COR-L47 (cell line): ENCODE measurements around the gene DAGLB.
"Not testable (repeated sequence)": the region's sequence is repeated elsewhere in the genome, so short reads cannot be mapped to it uniquely, and the experiment has no call there.

Experiments
- DNase-seq: peaks from one replicate; lab custom pipeline; 2025; lab: John Stamatoyannopoulos, UW

Gene DAGLB

DNA sequence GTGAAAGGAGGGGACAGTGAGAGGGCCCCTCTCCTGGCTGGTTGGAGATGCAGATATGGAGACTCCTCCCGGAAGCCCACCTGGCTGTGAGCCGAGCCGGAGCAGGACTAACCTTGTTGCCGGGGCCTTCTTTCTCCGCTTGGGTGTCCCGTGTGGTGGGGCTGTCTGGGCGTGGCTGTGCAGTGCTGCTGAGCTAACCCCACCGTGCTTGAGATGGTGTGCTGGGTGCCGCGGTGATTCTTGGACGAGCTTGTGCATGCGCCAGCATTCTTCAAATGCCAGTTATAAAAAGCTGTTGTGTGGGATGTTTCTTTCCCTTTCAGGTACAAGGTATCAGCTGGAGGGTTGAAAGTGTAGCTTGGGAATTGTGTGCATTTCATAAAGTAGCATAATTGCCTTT is 48.8 kb downstream of the DAGLB start:
- no peak for DNase-seq

DNA sequence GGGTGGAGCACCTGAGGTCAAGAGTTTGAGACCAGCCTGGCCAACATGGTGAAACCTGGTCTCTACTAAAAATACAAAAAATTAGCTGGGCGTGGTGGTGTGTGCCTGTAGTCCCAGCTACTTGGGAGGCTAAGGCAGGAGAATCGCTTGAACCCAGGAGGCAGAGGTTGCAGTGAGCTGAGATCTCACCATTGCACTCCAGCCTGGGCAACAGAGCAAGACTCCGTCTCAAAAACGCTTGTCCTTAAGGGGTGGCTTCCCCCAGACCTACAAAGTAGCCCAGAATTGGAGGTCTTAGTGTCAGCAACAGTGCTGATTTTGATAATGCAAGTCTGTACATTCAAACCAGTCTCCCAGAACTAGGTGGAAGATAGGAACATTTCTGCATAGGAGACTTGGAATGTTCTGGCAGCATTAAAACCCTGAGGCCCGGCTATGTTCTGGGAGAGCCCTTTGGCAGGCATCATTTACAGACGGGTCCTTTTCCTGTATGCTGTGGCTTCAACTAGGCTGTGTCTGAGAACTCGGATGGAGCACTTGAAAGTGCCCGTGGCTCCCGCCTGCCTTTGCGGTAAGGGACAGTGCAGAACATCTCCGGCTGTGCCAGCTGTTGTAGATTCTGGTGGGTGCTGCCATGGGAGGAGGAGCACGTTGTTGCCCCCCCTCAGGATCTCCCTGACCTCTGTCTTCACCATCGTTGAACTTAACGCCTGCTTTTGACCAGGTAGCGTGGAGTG is 49.8 kb downstream of the DAGLB start:
- DNase-seq, result not testable (repeated sequence)

DNA sequence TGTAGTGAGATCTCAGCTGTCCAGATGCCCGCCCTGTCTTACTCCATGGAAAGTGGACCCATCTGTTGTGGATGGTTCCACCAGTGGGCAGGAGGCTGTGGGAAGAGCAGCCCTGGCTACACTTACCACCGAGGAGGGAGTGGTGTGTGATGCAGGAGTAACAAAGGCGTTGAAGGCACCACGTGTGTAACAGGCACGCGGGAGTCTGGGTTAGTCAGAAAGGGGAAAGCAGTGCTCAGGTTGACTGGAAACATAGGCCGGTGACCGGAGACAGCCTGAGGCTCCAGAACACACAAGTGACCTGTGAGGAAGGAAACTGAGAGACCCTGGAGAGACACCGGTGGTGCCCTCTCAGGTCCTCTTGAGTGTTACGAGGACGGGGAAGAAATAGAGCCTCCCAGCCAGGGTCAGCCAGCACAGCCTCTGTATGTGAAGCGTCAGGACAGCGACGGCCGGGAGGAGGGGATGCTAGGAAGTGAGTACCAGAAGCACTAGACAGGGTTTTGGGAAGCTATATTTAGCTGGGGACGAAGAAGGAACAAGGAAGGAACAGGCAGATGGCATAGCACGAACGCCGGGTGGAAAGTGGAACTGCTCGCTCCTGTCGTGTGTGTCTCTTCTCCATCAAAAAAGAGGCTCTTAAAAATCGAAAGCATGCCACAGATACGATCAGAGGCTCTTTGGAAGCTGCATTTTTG is 51.7 kb downstream of the DAGLB start:
- no peak for DNase-seq

DNA sequence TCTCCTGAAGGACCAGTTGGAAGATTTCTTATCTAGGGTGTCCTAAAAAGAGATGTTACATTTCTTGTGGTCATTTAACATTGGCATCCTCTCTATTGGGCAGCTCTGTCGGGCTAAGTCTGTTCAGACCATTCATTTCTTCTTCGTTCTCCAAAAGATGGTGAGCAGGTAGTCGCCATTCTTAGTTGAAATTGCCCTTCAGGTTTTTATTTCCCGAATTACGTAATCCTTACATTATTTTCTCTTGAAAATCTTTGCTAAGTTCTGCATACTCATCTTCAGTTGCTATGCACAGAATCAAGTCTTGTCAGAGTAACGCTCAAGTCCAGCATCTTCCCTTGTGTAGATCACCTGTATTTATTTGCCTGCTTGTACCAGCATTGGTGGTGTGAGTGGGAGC is 53.6 kb downstream of the DAGLB start:
- no peak for DNase-seq

DNA sequence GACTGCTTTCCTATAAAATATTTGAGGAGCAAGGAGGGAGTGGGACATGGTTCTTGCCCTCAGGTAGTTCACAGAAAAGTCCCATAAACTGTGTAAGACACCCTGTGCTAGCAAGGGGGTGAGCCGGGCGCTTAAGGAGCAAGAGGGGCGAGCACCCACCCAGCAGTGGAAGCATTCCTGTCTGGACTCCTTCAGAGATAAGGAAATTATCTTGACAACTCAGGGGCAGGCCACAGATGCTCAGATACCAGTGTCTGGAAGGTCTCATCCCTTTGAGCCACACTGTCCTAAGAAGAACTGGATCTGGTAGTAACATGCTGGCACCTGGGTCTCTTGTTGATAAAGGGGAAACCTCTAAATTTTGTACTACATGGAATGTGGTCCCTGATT is 54.1 kb downstream of the DAGLB start:
- DNase-seq, result no peak

DNA sequence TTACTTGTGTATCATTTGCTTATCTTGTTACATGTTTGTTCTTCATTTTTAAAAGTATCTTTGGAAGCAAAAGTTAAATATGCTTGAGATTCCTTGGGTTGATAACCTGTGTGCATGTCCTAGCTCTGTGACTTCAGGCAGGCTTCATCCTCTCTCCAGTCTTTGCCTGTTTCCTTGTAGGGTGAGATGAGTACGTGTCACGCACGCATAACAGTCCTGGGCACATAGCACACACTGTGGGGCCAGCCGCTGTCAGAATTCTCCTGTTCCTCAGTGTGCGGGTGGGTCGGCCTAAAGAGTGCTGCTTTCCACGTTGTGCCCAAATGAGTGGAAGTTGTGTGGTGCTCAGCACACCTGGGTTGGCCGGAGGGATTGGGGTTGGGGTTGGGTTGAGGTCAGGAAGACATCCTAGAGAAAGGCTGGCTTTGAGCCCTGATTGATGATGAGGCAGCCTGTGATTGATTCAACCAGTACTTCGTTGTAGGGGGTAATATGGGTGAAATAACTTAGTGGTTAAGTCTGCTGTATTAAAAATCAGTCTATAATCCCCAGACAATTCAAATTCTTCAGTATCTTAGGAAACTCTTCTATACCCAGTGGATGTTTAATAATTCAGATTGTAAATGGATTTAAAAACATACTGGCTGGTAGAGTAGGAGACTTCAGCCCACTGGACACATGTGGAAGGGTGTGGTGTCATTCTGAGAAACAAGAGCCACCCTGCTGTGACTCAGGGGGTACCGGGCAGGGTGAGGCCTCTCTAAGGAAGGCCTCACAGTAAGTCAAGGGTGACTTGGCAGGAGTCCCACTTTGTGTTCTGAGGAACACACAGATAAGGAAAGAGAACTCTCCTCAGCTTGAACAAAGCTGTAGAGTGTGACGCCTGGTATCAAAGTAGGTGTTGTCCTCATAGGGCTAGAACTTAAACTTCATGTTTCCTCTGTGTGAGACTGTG is 54.8 kb downstream of the DAGLB start:
- DNase-seq, result no peak

DNA sequence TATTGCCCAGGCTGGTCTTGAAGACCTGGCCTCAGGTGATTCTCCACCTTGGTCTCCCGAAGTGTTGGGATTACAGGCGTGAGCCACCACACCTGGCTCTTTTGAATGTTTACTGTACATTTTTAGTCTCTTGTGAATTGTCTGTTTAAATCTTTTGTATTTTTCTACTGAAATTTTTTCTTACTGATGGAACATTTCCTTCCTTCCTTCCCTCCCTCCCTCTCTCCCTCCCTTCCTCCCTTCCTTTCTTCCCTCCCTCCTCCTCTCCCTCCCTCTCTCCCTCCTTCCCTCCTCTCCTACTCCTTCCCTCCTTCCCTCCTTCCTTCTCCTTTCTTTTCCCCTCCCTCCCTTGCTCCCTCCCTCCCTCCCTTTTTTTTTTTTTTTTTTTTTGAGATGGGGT is 58.0 kb downstream of the DAGLB start:
- no peak for DNase-seq

DNA sequence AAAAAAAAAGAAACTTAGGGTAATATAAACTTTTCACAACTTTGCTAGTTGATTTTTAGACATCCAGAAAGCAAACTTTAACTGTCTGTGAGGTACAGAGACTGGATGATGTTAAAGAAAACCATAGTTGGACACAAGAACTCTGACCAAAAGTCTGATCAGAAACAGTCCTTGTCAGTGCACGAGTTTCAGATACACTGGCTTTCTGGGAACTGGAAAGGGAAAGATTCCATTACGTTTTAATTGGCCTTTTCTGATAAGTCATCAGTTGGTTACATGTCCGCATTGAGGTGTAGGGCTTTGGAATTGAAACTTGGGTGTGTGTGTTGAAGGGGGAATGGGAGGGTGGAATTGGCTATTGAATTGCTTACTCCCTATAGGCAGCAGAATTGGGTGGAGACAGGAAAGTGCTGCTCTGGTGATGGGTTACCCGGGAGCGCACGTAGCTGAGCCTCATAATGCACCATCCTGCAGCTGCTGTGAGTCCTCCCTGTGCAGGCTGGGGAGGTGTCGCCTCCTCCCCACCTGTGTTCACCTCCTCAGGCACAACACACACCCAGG is 59.9 kb downstream of the DAGLB start:
- DNase-seq, result no peak

DNA sequence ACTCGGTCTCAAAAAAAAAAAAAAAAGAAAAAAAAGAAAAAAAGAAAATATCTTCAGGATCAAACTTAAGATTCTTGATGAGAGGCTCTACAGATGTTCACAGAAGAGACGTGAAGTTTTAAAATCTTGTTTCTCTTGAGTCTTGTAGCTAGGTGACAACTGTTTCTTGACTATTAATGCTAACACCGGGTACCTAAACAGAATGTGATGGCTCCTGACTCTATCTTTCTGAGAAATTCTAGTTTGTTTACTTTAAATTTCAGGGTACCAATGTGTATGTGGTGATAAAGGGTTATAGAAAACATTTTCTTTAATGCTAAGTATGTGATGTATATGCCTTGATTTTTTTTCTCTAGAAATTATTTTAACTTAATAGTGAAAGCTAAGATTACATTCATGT is 61.0 kb downstream of the DAGLB start:
- DNase-seq, result no peak

DNA sequence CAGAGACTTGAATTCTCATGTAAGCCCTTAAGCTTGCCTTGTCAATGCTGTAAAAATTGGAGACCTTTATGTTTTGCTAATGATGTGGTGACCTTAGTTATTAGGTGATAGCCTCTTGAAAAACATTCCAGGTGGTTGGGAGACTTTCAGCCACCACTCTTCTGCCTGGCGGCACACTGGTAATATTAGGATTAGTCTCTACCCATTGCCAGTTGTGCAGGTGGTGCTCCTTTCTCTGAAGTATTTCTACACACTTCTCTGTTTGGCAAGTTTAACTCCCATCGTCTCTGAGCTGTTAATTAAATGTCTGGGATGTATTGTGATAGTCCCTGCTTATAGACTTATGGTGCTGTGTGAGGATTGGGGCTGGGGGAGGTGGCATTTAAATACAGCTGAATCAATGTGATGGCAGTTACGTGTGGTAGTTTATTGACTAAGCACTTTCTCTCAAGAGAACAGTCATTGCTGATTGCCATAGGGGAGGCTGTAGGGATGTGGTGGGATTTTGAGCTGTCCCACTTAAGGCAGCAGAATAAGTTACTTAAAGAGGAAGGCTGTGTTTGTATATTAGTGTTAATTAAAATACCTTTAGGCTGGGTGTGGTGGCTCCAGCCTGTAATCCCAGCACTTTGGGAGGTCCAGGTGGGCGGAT is 61.7 kb downstream of the DAGLB start:
- no peak for DNase-seq

DNA sequence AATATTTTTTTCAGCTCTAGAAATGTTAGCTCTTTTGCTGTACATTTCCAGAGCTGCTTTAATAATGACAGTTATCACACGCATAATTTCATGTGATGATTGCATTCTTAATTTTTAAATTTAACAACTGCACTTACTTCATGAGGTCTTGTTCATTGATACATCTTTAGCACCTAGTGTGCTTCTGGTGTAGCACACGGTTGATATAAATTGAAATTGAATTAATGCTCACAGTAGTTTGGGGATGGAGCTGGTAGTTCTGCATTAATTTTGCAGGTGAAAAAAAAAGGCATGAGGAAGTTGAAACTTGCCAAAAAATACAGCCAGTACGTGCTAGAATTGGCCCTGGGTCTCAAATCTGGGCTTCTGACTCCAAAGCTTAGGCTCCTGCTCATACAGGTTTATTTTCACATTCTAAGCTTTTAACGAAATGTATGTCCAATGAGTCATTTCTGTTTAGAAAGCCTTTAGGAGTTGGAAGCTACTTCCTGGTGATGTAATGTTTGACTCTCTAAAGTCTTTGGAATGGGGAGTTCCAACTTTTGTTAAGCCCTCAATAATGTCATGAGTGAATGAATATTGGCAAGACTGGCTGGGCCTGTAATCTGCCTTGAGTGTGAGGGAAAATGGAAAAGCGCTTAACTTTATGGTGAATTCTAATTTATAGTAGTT is 62.5 kb downstream of the DAGLB start:
- no peak for DNase-seq

DNA sequence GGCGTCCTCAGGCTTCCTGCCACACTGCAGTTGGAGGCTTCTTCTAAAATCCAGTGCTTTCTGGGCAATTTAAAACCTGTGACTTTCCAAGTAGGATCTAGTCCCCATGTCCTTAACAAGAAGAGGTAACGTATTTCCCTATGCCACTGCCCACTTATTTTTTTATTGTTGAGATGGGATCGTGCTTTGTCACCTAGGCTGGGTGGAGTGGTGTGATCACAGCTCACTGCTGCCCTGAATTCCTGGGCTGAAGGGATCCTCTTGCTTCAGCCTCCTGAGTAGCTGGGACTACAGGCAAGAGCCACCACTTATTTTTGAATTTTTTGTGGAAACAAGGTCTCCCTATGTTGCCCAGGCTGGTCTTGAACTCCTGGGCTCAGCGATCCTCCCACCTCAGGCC is 63.4 kb downstream of the DAGLB start:
- no peak for DNase-seq

DNA sequence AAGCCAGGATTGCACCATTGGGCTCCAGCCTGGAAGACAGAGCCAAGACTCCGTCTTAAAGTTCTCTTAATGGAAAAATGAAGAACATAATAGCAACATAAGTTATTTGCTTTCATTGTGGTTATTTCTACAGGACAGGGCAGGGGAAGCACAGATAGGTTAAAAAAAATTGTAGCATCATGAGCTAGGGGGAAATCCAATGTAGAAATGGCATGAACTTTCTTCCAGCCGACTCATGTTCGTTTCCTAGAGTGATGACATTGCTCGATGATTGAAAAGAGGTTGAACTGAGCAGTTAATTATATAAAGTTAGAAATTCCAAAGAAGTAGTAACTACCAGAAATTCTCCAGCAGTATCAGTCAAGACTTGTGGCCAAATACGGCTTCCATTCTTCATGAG is 64.9 kb downstream of the DAGLB start:
- DNase-seq, result no peak

DNA sequence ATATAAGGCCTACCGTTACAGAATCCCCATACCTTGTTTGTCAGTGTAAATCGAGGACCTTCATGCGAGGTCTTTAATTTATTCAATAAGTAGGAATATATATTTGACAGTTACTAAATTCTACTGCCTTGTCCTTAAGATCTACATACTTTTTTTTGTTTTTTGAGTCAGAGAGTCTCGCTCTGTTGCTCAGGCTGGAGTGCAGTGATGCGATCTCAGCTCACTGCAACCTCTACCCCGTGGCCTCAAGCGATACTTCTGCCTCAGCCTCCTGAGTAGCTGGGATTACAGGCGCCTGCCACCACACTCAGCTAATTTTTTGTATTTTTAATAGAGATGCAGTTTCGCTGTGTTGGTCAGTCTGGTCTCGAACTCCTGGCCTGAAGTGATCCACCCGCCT is 65.9 kb downstream of the DAGLB start:
- not testable (repeated sequence) for DNase-seq

DNA sequence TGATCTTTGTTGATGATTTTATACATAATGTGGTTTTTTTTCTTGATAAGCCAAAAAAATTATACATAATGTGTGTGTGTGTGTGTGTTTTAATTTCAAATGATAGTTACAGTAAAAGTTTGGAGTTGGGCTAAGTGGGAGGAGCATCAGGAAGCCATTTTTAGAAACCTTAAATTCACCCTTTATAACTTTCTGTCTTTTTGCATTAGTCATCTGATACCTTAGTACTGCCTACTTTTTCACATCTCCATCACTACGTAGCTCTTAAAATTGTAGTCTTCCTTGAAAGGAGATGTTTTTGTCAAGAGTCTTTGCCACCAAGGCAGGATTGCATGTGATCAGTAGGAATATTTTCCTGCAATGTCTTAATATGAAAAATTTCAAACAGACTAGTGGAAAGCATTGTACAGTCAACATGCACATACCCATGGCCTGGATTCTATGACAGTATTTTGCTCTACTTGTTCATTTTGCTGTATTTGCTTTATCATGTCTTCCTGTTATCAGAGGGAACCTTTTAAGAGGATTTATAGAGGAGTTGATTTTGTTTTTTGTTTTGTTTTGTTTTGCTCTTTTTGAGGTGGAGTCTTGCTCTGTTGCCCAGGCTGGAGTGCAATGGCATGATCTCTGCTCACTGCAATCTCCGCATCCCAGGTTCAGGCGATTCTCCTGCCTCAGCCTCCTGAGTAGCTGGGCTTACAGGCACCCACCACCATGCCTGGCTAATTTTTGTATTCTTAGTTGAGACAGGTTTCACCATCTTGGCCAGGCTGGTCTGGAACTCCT is 67.3 kb downstream of the DAGLB start:
- DNase-seq, result no peak

DNA sequence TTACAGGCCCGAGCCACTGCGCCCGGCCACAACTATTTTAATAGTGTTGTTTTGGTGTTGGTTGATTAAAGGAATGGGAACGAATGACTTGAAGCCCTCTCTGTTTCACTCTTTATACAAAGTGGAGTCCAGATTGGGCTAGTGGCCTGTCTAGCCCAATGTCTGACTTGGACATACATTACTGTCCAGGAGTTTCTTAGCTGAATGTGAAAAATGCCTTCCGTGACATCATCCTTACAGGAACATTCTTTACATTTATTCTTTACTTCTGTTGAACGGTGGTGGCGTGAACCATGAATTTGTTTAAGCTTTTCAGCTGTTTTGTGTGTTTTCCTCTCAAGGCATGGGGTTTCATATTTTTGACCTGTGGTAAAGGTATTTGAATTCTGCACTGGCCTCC is 67.9 kb downstream of the DAGLB start:
- DNase-seq, result no peak

DNA sequence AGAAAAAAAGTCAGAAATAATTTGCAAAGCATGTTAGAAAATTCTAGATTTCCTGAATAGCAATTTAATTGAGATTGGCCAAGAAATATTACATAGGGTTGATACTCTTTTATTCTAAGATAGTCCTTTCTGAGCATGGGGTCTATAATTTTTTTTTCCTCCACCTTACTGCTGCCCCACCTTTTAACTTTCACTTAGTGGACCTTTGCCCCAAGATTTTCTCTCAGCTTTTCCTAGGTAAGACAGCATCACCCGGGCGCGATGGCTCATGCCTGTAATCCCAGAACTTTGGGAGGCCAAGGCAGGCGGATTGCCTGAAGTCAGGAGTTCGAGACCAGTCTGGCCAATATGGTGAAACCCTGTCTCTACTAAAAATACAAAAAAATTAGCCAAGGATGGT is 69.2 kb downstream of the DAGLB start:
- DNase-seq, result not testable (repeated sequence)

DNA sequence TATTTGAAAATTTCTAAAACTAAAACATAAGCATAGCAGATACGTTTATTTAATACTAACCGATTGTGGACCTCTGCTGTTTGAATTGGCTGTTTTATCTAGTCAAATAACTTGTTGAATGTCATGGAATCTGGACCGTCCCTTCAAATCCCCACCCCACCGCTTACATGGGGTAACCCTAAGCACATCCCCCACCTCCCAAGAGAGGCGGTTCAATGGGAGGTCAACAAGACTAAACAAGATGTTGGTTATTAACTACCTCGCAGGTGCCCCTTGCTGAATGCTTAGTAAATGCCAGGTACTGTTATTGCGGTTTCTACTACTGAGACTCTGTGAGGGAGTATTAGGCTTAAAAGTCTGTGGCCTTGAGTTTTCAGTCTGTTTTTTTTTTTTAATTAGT is 70.9 kb downstream of the DAGLB start:
- no peak for DNase-seq

DNA sequence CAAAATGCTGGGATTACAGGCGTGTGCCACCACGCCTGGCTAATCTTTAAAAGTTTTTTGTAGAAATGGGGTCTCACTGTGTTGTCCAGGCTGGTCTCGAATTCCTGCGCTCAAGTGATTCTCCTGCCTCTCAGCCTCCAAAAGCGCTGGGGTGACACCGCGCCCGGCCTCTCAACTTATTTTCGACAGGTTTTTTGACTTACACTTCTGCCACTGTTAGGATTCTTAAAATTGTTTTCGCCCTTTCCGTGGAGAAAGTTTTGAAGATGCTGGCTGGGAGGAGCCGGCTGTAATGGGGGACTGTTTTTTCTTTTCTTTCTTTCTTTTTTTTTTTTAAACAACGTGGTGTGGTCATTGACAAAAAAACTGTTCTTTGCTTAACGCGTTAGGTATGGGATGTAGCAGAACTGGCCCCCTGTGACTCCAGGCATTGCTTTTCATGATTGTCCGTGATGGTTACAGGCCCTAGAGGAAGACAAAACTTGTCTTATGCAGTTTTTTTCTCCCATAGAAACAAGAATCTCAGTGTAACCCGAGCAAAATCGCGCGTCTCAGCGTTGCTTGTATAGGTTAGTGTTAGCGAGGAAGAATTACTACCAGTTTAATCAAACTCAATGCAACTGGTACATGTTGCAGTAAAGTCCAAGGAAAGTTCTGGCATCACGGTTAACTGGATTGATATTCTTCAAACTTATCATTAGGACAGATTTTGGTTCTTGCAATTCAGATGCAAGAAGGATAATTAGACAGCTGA is 72.2 kb downstream of the DAGLB start:
- no peak for DNase-seq

DNA sequence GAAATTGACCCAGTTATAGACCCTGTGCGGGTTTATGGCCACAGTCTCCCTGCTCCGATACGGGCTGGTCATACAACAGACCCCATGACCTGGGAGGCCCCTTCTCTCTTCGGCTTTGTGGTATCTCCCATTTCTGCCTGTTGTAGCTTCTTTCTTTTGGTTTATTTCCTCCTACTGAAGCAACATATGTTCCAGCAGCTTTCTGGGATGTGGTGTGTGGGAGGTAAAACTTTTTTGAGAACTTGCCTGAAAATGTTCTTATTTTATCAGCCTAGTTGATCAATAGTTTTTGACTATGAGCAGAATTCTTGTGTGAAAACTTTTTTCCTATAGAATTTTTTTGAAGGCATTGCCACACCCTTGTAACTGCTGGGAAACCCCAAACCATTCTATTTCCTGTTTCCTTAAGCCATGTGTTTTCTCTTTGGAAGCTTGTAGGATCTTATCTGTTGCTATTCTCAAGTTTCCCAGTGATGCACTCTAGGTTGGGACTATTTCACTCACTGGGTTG is 80.0 kb downstream of the DAGLB start:
- no peak for DNase-seq
